DOHH2 (cell line): Measurements from ENCODE around the gene PELI2.

Source experiments
- H3F3A ChIP-seq: fragments of 200-600 bp; sonication (generic), shearing (Covaris generic); 2 replicates; pipeline ENCODE4 v1.6.0; 2016; ENCODE audit warnings: antibody characterized with exemption, mild to moderate bottlenecking; ENCODE audit not compliant: control insufficient read depth, insufficient read depth
- H3K27ac ChIP-seq: fragments of 200-600 bp; sonication (generic); 2 replicates; pipeline ENCODE4 v1.5.1; 2014; ENCODE audit warnings: low read depth, mild to moderate bottlenecking, low read length, moderate library complexity
- H3K27me3 ChIP-seq: fragments of 200-600 bp; sonication (generic); 2 replicates; pipeline ENCODE4 v1.6.1; 2014; ENCODE audit warnings: mild to moderate bottlenecking, low read length, mixed read lengths; ENCODE audit not compliant: control insufficient read depth
- H3K36me3 ChIP-seq: fragments of 200-600 bp; sonication (generic); 2 replicates; pipeline ENCODE4 v1.6.1; 2014; ENCODE audit warnings: mild to moderate bottlenecking, low read length, moderate library complexity, mixed read lengths; ENCODE audit not compliant: control insufficient read depth
- H3K4me1 ChIP-seq: fragments of 200-600 bp; sonication (generic); 2 replicates; pipeline ENCODE4 v1.6.1; 2014; ENCODE audit warnings: mild to moderate bottlenecking, low read length, mixed read lengths; ENCODE audit not compliant: control insufficient read depth
- H3K4me2 ChIP-seq: fragments of 200-600 bp; sonication (generic); 2 replicates; pipeline ENCODE4 v1.6.0; 2014; ENCODE audit warnings: mild to moderate bottlenecking, low read length, moderate library complexity
- H3K4me3 ChIP-seq: fragments of 200-600 bp; sonication (generic); 2 replicates; pipeline ENCODE4 v1.5.1; 2014; ENCODE audit warnings: mild to moderate bottlenecking, low read length, mixed read lengths
- H3K79me2 ChIP-seq: fragments of 200-600 bp; sonication (generic); 2 replicates; pipeline ENCODE4 v1.6.1; 2014; ENCODE audit warnings: mild to moderate bottlenecking, low read length, mixed read lengths; ENCODE audit not compliant: control insufficient read depth
- H3K9me2 ChIP-seq: fragments of 200-600 bp; sonication (generic); replicated peaks from 2 replicates; pipeline ENCODE4 v1.6.1; 2014; ENCODE audit warnings: mild to moderate bottlenecking, low read length, mixed read lengths; ENCODE audit not compliant: control insufficient read depth
- H3K9me3 ChIP-seq: fragments of 200-600 bp; sonication (generic); 2 replicates; pipeline ENCODE4 v1.6.1; 2014; ENCODE audit warnings: antibody characterized with exemption, low read length, mixed read lengths; ENCODE audit not compliant: control insufficient read depth, insufficient read depth
- H4K20me1 ChIP-seq: fragments of 200-600 bp; sonication (generic); 2 replicates; pipeline ENCODE4 v1.6.0; 2014; ENCODE audit warnings: low read depth, mild to moderate bottlenecking, antibody characterized with exemption, low read length, moderate library complexity; ENCODE audit not compliant: control insufficient read depth, insufficient read depth
- CTCF ChIP-seq: fragments of 200-600 bp; sonication (generic); IDR thresholded peaks from one replicate; pipeline ENCODE4 v1.5.1; 2014; ENCODE audit warnings: antibody characterized with exemption, mild to moderate bottlenecking, low read depth, low read length; ENCODE audit not compliant: poor library complexity, severe bottlenecking
- EZH2phosphoT487 ChIP-seq: fragments of 200-600 bp; sonication (generic); IDR thresholded peaks from 2 replicates; pipeline ENCODE4 v1.6.1; 2017; ENCODE audit warnings: borderline replicate concordance, mild to moderate bottlenecking, antibody characterized with exemption, low read length, moderate library complexity, mixed read lengths

Gene PELI2

GRCh38 chr14:56144176-56144575 is 26.0 kb downstream of the PELI2 start:
- Histone ChIP-seq H3K9me3 (no peaks in the 10 kb centered on the region), H3F3A (no peaks in the 10 kb centered on the region), H3K27ac (no peak overlapping the region), H3K79me2 (no peaks in the 10 kb centered on the region), H3K4me2 (no peak overlapping the region), H3K27me3 (peaks cover 4% of the 10 kb centered on the region; the same call in 1 of the 2 replicates), H3K4me1 (no peaks in the 10 kb centered on the region), H4K20me1 (no peaks in the 10 kb centered on the region), H3K36me3 (no peaks in the 10 kb centered on the region), H3K4me3 (no peak overlapping the region), H3K9me2 (no peaks in the 10 kb centered on the region)
- TF ChIP-seq EZH2phosphoT487: no peak
- TF ChIP-seq CTCF: no peak

- H3K27me3 ChIP-seq: peaks cover 4% of the 10 kb centered on the region; the same call in 1 of the 2 replicates
- H3K36me3 ChIP-seq: no peaks in the 10 kb centered on the region
- H3K4me1 ChIP-seq: no peaks in the 10 kb centered on the region
- no peaks in the 10 kb centered on the region for H3F3A ChIP-seq
- TF ChIP-seq CTCF: no peak
- no peak for TF ChIP-seq EZH2phosphoT487
- H3K9me3 ChIP-seq: no peaks in the 10 kb centered on the region
- H3K4me3 ChIP-seq: no peak overlapping the region
- H3K27ac ChIP-seq: no peak overlapping the region
- H4K20me1 ChIP-seq: no peaks in the 10 kb centered on the region
- no peaks in the 10 kb centered on the region for H3K9me2 ChIP-seq
- H3K79me2 ChIP-seq: no peaks in the 10 kb centered on the region
- no peak overlapping the region for H3K4me2 ChIP-seq
Measured at GRCh38 chr14:56145181-56145769, 27.1 kb downstream of the PELI2 start.

- H3K36me3 ChIP-seq: no peaks in the 10 kb centered on the region
- H3K4me1 ChIP-seq: no peaks in the 10 kb centered on the region
- H3K79me2 ChIP-seq: no peaks in the 10 kb centered on the region
- no peak overlapping the region for H3K4me3 ChIP-seq
- no peaks in the 10 kb centered on the region for H4K20me1 ChIP-seq
- no peaks in the 10 kb centered on the region for H3F3A ChIP-seq
- H3K9me3 ChIP-seq: no peaks in the 10 kb centered on the region
- no peak overlapping the region for H3K4me2 ChIP-seq
- H3K27ac ChIP-seq: no peak overlapping the region
- H3K9me2 ChIP-seq: no peaks in the 10 kb centered on the region
- H3K27me3 ChIP-seq: peaks cover 8% of the 10 kb centered on the region; the same call in 1 of the 2 replicates
- no peak for TF ChIP-seq CTCF
- no peak for TF ChIP-seq EZH2phosphoT487
Measured at GRCh38 chr14:56145965-56146364, 27.8 kb downstream of the PELI2 start.
